Stomach (tissue), 9 donors: ENCODE results near the gene TRIM3. TPM values are rescaled to one million over a fixed set of nuclear protein-coding genes. Genes with fewer than 3 reads are reported as not detected.

ENCODE experiments used
- DNase-seq, 2 donors: peaks; one replicate each; pipeline versions ENCODE4 v3.0.0 to v3.0.0-alpha.2; 2013 to 2019
- H3K27ac ChIP-seq, 5 donors: fragments of 200-600 bp in 4 of 5; sonication (generic) in 4 of 5; one replicate each; pipeline ENCODE4 v1.5.1; 2013 to 2019; ENCODE audit warnings: mild to moderate bottlenecking in 1 of 5, moderate library complexity in 1 of 5
- H3K27me3 ChIP-seq, 3 donors: fragments of 200-600 bp; sonication (generic); one replicate each; pipeline ENCODE4 v1.5.1; 2017 to 2019; ENCODE audit warnings: mixed run types in 1 of 3
- H3K36me3 ChIP-seq, 4 donors: fragments of 200-600 bp; sonication (generic); 1 replicate in 3 of 4; 2 replicates in 1 of 4; pipeline ENCODE4 v1.5.1; 2016 to 2019
- H3K4me1 ChIP-seq, 4 donors: fragments of 200-600 bp; sonication (generic); one replicate each; pipeline ENCODE4 v1.5.1; 2016 to 2019
- H3K4me3 ChIP-seq, 4 donors: fragments of 200-600 bp; sonication (generic) in 3 of 4; one replicate each; pipeline ENCODE4 v1.5.1; 2016 to 2019; ENCODE audit warnings: mild to moderate bottlenecking in 1 of 4
- H3K9me3 ChIP-seq, 4 donors: fragments of 200-600 bp; sonication (generic); one replicate each; pipeline ENCODE4 v1.5.1; 2016 to 2019
- EP300 ChIP-seq: sonication (generic); formaldehyde crosslinking; IDR thresholded peaks from one replicate; pipeline ENCODE4 v1.6.1; 2017; ENCODE audit warnings: antibody characterized with exemption
- POLR2A ChIP-seq, 4 donors: fragments of 450-650 bp; IDR thresholded peaks; one replicate each; pipeline ENCODE4 v1.6.1; 2016; ENCODE audit warnings: antibody characterized with exemption in 4 of 4, control low read depth in 2 of 4, mild to moderate bottlenecking in 1 of 4, moderate library complexity in 1 of 4
- POLR2AphosphoS5 ChIP-seq, 3 donors: sonication (generic); formaldehyde crosslinking; IDR thresholded peaks; one replicate each; pipeline ENCODE4 v1.6.1; 2016; ENCODE audit warnings: antibody characterized with exemption in 3 of 3
- WGBS, 5 donors: extraction: QIAGEN DNeasy Blood & Tissue Kit in 3 of 5; methylation state at CpG; one replicate each; pipeline versions ENCODE4 v1.1.5 to v1.1.7; 2013 to 2018; 5-methylcytosine and 5-hydroxymethylcytosine counted together
- intact Hi-C: fragments of 100-400 bp; cut with DNase I; formaldehyde crosslinking; loops from one replicate; pipeline ENCODE4 v1.15.1; 2023; ENCODE audit warnings: low total_unique reads
- polyA plus RNA-seq, 3 donors: library from polyadenylated mRNA; stranded (reverse); fragments of 200-250 nt; gene quantifications; one replicate each; pipeline ENCODE4 v1.2.3, GENCODE V29; 2013
- total RNA-seq, 5 donors: library from RNA; depleted of rRNA; stranded (reverse); fragments of >200 nt; gene quantifications; one replicate each; pipeline versions ENCODE4 v1.1.0 to v1.2.3, GENCODE V29; 2014 to 2016
- TF ChIP-seq, protein P1 (sequence below), 7 experiments: fragments of 450-650 bp in 4 of 7; fragments of 200-600 bp in 3 of 7; sonication (generic) in 3 of 7; IDR thresholded peaks; one replicate each; pipeline ENCODE4 v1.5.1; 2016 to 2019; ENCODE audit warnings: antibody characterized with exemption in 7 of 7, control low read depth in 2 of 7, mild to moderate bottlenecking in 1 of 7
- donor health status: healthy with polysubstance abuse.
- donor health status: Bipolar disorder and iron deficiency.
- donor health status: healthy.

The TRIM3 gene
- total and polyA plus RNA-seq, 8 donors = 10.9 to 474 (median 25.6) TPM

DNA sequence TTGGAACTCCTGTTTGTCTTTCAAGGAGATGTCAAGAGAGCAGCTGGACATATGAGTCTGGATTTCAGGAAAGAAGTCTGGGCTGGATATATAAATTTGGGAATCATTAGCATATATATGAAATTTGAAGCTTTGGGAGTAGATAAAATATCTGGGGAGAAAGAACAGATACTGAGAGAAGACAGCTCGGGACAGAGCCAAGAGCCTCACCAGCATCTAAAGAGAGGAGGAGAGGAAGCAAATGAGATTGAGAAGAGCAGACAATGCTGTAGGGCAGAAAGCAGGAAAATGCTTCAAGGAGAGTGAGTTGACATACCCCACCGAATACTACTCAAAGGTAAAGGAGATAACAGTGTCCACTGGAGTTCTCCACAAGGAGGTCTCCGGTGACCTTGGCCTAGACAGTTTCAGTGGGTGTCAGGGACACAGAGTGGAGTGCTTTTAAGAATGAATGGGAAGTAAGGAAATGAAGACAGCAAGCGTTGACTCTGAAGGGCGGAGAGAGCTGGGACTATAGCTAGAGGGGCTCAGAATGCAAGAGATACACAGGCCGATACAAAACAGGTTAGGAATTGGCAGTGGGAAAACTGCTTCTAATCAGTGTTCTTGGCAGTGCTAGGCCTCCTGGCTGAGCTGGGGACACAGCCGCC is 55.7 kb downstream of the TRIM3 start:
- intact Hi-C loops = no loop called here
- H3K27me3 ChIP-seq = peaks cover 0 to 4% (median 0%) of the 10 kb centered on the region in 3 donors
- 28 to 36% (median 32%) methylated on average over 7 of the region's 7 CpGs for WGBS, 5 donors
- peak overlapping the region; percentile 69 to 98 (median 93) for H3K4me3 ChIP-seq
- no peaks in the 10 kb centered on the region for H3K9me3 ChIP-seq
- no peaks in the 10 kb centered on the region for H3K36me3 ChIP-seq
- H3K27ac ChIP-seq = peak overlapping the region; percentile 75 to 95 (median 88)
- no peak for TF ChIP-seq POLR2AphosphoS5 (IDR thresholded peaks at IDR 0.05)
- no peak for TF ChIP-seq POLR2A (IDR thresholded peaks at IDR 0.05)
- TF ChIP-seq, protein P1, sequence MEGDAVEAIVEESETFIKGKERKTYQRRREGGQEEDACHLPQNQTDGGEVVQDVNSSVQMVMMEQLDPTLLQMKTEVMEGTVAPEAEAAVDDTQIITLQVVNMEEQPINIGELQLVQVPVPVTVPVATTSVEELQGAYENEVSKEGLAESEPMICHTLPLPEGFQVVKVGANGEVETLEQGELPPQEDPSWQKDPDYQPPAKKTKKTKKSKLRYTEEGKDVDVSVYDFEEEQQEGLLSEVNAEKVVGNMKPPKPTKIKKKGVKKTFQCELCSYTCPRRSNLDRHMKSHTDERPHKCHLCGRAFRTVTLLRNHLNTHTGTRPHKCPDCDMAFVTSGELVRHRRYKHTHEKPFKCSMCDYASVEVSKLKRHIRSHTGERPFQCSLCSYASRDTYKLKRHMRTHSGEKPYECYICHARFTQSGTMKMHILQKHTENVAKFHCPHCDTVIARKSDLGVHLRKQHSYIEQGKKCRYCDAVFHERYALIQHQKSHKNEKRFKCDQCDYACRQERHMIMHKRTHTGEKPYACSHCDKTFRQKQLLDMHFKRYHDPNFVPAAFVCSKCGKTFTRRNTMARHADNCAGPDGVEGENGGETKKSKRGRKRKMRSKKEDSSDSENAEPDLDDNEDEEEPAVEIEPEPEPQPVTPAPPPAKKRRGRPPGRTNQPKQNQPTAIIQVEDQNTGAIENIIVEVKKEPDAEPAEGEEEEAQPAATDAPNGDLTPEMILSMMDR (IDR thresholded peaks at IDR 0.05) = no peak
- peaks cover 6 to 57% (median 18%) of the 10 kb centered on the region in 4 donors for H3K4me1 ChIP-seq
- peak in 1 of 2 donors; percentile 15 for DNase-seq

DNA sequence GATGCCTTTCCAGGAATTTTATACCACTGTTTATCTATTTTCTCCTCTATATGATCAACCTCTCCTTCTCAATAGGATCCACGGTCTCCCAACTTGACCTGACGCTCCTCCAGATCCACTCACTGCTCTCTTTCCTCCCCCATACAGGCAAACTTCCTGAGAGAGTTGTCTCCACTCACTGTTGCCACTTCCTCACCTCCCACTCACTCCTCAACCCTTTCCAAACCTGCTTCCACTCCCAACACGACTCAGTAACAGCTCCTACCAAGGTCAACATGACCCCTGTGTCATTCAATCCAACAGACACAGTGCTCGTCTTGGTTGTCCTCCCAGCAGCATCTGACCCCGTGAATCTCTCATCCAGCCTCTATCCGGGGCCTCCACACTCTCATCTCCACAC is 57.9 kb downstream of the TRIM3 start:
- Histone ChIP-seq H3K36me3 (peaks cover 0 to 10% (median 6%) of the 10 kb centered on the region in 4 donors), H3K9me3 (no peaks in the 10 kb centered on the region), H3K4me1 (peaks cover 6 to 66% (median 18%) of the 10 kb centered on the region in 4 donors), H3K4me3 (no peak overlapping the region), H3K27me3 (peaks cover 0 to 4% (median 0%) of the 10 kb centered on the region in 3 donors), H3K27ac (no peak overlapping the region)
- 76 to 87% (median 84%) methylated on average over 6 of the region's 6 CpGs for WGBS, 5 donors
- intact Hi-C loops = no loop called here
- TF ChIP-seq, protein P1 (IDR thresholded peaks at IDR 0.05) = no peak
- no peak for DNase-seq

DNA sequence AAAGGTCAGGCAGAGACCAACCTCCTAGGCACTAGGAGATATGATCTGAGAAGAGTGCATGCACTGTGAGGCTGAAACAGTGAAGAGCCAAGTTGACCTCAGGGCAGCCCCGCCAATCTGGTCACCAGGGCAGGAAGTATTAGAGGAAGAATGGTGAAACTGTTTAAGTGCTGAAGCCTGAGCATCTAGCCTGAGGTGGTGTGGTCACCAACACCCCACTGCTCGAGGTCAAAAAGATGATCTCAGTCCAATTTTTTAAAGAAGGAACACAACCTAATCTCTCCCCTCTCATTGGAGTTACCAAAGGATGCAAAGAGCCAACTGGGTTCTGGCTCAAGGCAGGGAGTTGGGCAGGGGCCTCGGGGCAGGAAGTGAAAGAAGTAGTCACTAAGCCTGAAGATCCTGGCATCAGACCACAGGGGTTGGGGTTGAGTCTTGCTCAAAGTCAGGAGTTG is 58.8 kb downstream of the TRIM3 start:
- intact Hi-C loops = no loop called here
- DNase-seq = no peak
- whole genome bisulfite sequencing, 5 donors = 64 to 83% (median 68%) methylated on average over 3 of the region's 3 CpGs
- Histone ChIP-seq H3K4me1 (peaks cover 4 to 63% (median 17%) of the 10 kb centered on the region in 4 donors), H3K27me3 (peaks cover 0 to 4% (median 0%) of the 10 kb centered on the region in 3 donors), H3K4me3 (no peak overlapping the region), H3K27ac (no peak overlapping the region), H3K36me3 (peaks cover 5 to 19% (median 15%) of the 10 kb centered on the region in 4 donors), H3K9me3 (no peaks in the 10 kb centered on the region)
- TF ChIP-seq POLR2AphosphoS5 (IDR thresholded peaks at IDR 0.05) (no peak), EP300 (no peak), POLR2A (IDR thresholded peaks at IDR 0.05) (no peak)
- TF ChIP-seq, protein P1 (IDR thresholded peaks at IDR 0.05) = no peak

DNA sequence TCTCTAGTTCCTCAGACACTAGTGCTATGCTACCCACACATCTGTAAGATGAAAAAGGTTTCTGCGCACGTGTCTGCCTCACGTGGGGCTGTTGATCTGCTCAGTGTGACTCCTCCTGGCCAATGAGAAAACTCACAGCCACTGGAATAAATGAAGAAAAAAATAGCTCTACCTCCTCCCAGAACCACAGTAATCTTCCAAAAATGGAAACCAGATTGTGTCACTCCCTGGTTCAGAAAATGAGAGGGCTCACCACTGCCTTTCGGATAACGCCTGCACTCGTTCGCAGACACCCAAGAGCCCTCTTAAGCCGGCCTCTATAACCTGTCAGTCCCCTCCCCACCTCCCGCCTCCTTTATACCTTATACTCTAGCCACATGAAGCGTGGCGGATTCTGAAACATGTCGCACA is 59.9 kb downstream of the TRIM3 start:
- H3K4me1 ChIP-seq = peaks cover 0 to 58% (median 14%) of the 10 kb centered on the region in 4 donors
- H3K36me3 ChIP-seq = peaks cover 5 to 30% (median 26%) of the 10 kb centered on the region in 4 donors
- 87 to 92% (median 91%) methylated on average over 12 of the region's 12 CpGs for WGBS, 5 donors
- peak overlapping the region in 1 of 5 donors; percentile 16 for H3K27ac ChIP-seq
- H3K4me3 ChIP-seq = no peak overlapping the region
- DNase-seq = peak in 1 of 2 donors; percentile 44
- peaks cover 0 to 3% (median 0%) of the 10 kb centered on the region in 3 donors for H3K27me3 ChIP-seq
- TF ChIP-seq EP300 = no peak
- TF ChIP-seq, protein P1 (IDR thresholded peaks at IDR 0.05) = no peak
- no peak for TF ChIP-seq POLR2AphosphoS5 (IDR thresholded peaks at IDR 0.05)
- TF ChIP-seq POLR2A (IDR thresholded peaks at IDR 0.05) = no peak
- intact Hi-C loops = no loop called here
- H3K9me3 ChIP-seq = no peaks in the 10 kb centered on the region
